Measurements from ENCODE around the gene SDHD. TPM values are rescaled to one million over a fixed set of nuclear protein-coding genes. Genes with fewer than 3 reads are reported as not detected.
A peak's percentile ranks its signal among the peaks of the same experiment; 100 is the strongest.

Gene SDHD
- total and polyA plus RNA-seq, 9 of the 15 experiments (the other 6 are each of a cell fraction or from before 2014, with no cell fraction given): 150 to 1,225 (median 215) TPM

GRCh38 chr11:112097734-112098528 is 11.3 kb downstream of the SDHD start (continued):
- no peak for TF ChIP-seq TCF15 (CRISPR knock-in tag; IDR thresholded peaks at IDR 0.05)
- no peak for TF ChIP-seq ZNF253 (CRISPR knock-in tag; conservative IDR thresholded peaks at IDR 0.05)
- no peak for TF ChIP-seq PREB (CRISPR knock-in tag; IDR thresholded peaks at IDR 0.05)
- TF ChIP-seq CREB3 (tag; conservative IDR thresholded peaks at IDR 0.05; ENCODE audit: low read depth): no peak
- TF ChIP-seq EHMT2 (IDR thresholded peaks at IDR 0.05): 0 out of 2 replicates have a peak, but pooled peaks have one; percentile 44
- no peak for TF ChIP-seq PTRF (tag; IDR thresholded peaks at IDR 0.05)
- TF ChIP-seq ZNF140 (CRISPR knock-in tag; IDR thresholded peaks at IDR 0.05): no peak
- TF ChIP-seq STAT5A (IDR thresholded peaks at IDR 0.05; ENCODE audit: borderline replicate concordance, low read length): peak; percentile 84
- TF ChIP-seq CCAR2 (IDR thresholded peaks at IDR 0.05; ENCODE audit: low read depth, low read length): no peak
- no peak for TF ChIP-seq ZNF57 (CRISPR knock-in tag; IDR thresholded peaks at IDR 0.05)
- no peak for TF ChIP-seq MCM5 (IDR thresholded peaks at IDR 0.05; ENCODE audit: low read depth)
- no peak for TF ChIP-seq SAFB2 (IDR thresholded peaks at IDR 0.05; ENCODE audit: borderline replicate concordance, low read depth, low read length, severe bottlenecking)
- TF ChIP-seq EGR1 (conservative IDR thresholded peaks at IDR 0.05): no peak
- no peak for TF ChIP-seq NFYB (IDR thresholded peaks at IDR 0.05; ENCODE audit: extremely low read depth, insufficient read length)
- TF ChIP-seq JUNB (CRISPR knock-in tag; conservative IDR thresholded peaks at IDR 0.05): no peak
- TF ChIP-seq ZSCAN32 (CRISPR knock-in tag; IDR thresholded peaks at IDR 0.05): no peak
- TF ChIP-seq HOXB6 (CRISPR knock-in tag; IDR thresholded peaks at IDR 0.05; ENCODE audit: borderline replicate concordance): no peak
- TF ChIP-seq NCOA6 (IDR thresholded peaks at IDR 0.05): no peak
- TF ChIP-seq HOMEZ (CRISPR knock-in tag; IDR thresholded peaks at IDR 0.05): no peak
- TF ChIP-seq RCOR1 (IDR thresholded peaks at IDR 0.05; ENCODE audit: borderline replicate concordance in 1 of 2, low read depth in 2 of 2, low read length in 2 of 2): peak in 1 of 2 experiments; percentile 96; a peak in 2 of 4 replicates
- no peak for TF ChIP-seq FOXK1 (CRISPR knock-in tag; IDR thresholded peaks at IDR 0.05; ENCODE audit: borderline replicate concordance)
- TF ChIP-seq NFE2L1 (tag; IDR thresholded peaks at IDR 0.05; ENCODE audit: borderline replicate concordance, low read depth): no peak
- TF ChIP-seq ZC3H11A (IDR thresholded peaks at IDR 0.05; ENCODE audit: low read depth, low read length): no peak
- TF ChIP-seq FUS (optimal IDR thresholded peaks at IDR 0.05; ENCODE audit: low read depth, low read length): no peak
- no peak for TF ChIP-seq DNMT1 (IDR thresholded peaks at IDR 0.05)
- no peak for TF ChIP-seq CAMTA2 (CRISPR knock-in tag; conservative IDR thresholded peaks at IDR 0.05)
- TF ChIP-seq HEY1 (CRISPR knock-in tag; IDR thresholded peaks at IDR 0.05; ENCODE audit: borderline replicate concordance): no peak

Data from K562 (cell line).